22Rv1 (cell line): ENCODE results near the gene MAEA.
A peak's percentile ranks its signal among the peaks of the same experiment; 100 is the strongest.
"Not testable (repeated sequence)": the region's sequence is repeated elsewhere in the genome, so short reads cannot be mapped to it uniquely, and the experiment has no call there.

ENCODE experiments used
- H3K27ac ChIP-seq: fragments of 450-650 bp; 2 replicates; pipeline ENCODE4 v1.5.1; 2017
- CTCF ChIP-seq: fragments of 450-650 bp; IDR thresholded peaks from 2 replicates; pipeline ENCODE4 v1.5.1; 2017; ENCODE audit warnings: mild to moderate bottlenecking
- ZFX ChIP-seq: fragments of 450-650 bp; IDR thresholded peaks from 2 replicates; pipeline ENCODE4 v1.6.1; 2017; ENCODE audit warnings: antibody characterized with exemption, borderline replicate concordance

MAEA gene

GRCh38 chr4:1285790-1286553 is 3.7 kb upstream of the MAEA start:
- no peak for TF ChIP-seq ZFX
- TF ChIP-seq CTCF: peak; percentile 21; the same call in 1 of the 2 replicates
- no peak overlapping the region for H3K27ac ChIP-seq

- H3K27ac ChIP-seq: peak overlapping the region; percentile 78
- TF ChIP-seq ZFX (no peak), CTCF (no peak)
These were observed 905 bp upstream of the MAEA start for GRCh38 chr4:1288786-1289185.

- H3K27ac ChIP-seq: peak overlapping the region; percentile 78
- no peak for TF ChIP-seq CTCF
- TF ChIP-seq ZFX: no peak
These were observed 680 bp downstream of the MAEA start for GRCh38 chr4:1290165-1290977.

GRCh38 chr4:1291091-1291490 is 1.4 kb downstream of the MAEA start:
- H3K27ac ChIP-seq: peak overlapping the region; percentile 78

GRCh38 chr4:1291996-1292702 is 2.5 kb downstream of the MAEA start:
- TF ChIP-seq ZFX (no peak), CTCF (no peak)
- H3K27ac ChIP-seq: no peak overlapping the region

More at GRCh38 chr4:1291091-1291490, 1.4 kb downstream of the MAEA start:
- TF ChIP-seq CTCF (no peak), ZFX (no peak)

- H3K27ac ChIP-seq: not testable (repeated sequence)
These were observed 3.0 kb downstream of the MAEA start for GRCh38 chr4:1292703-1293011.

GRCh38 chr4:1293531-1293941 is 3.8 kb downstream of the MAEA start:
- no peak overlapping the region for H3K27ac ChIP-seq
- TF ChIP-seq CTCF: no peak
- no peak for TF ChIP-seq ZFX
